D721Med (cell line): ENCODE measurements around the gene SORBS1.

ENCODE experiments used
- DNase-seq: peaks from one replicate; pipeline ENCODE4 v3.0.0; 2011; ENCODE audit warnings: low spot score; ENCODE audit not compliant: insufficient read length
- FAIRE-seq: peaks from 2 replicates; lab custom pipeline; 2011; peaks lifted over from hg19 to GRCh38; lab: Jason Lieb, UNC
- CTCF ChIP-seq: IDR thresholded peaks from 2 replicates; pipeline ENCODE4 v1.5.1; 2012; ENCODE audit warnings: mild to moderate bottlenecking, control low read depth; ENCODE audit not compliant: insufficient read depth; ENCODE audit errors: missing control alignments

Gene SORBS1

DNA sequence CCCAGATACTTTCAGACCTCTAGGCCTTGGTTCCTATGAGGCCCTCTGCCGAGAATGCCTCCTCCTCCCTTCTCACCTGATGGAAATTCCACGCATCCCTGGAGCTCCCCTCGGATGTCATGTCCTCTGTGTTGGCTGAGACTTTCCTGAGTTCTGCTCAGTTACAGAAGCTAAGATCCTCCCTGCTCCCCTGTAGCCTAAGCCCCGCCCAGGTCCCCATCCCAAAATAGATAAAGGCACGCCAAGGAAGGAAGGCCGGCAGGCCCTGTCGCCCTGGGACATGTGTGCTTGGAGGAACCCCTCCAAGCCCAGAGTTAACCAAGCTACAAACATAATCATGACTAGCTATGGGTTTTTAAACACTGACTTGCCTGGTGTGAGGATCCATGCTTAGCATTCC is 123.5 kb downstream of the SORBS1 start:
- FAIRE-seq (no peak), DNase-seq (no peak)
- no peak for TF ChIP-seq CTCF

DNA sequence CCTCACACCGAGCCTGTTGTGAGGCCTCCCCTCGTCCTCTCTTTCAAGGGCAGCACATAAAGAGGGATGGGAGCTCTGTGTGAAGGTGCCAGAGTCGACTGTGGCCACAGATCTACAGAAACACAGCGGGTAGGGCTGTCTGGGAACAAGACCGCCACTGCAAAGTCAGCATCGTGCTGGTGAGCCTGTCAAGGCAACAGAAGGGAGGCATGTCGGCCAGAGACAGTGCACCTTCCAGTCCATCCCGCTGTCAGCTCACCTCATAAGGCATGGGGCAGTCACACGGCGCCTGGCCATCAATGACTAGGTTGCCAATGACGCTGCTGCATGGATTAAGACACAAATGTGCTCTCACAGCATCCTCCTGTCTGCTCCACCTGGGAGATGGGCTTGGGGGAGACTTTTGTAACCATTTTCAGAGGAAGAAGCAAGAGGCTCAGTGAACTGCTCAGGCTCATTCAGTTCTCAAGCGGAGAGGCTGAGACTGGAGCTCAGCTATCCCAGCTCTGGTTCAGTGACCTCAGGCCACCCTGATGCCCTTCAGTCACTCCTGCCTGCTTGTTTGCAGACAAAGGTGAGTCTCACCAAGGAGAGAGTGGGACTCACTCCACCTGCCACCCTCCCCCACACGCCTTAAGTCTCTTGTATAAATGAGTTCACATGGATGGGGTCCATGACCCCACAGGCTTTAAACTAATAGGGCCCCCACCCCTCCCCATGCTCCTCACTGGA is 125.5 kb downstream of the SORBS1 start:
- DNase-seq (no peak), FAIRE-seq (no peak)
- no peak for TF ChIP-seq CTCF

GRCh38 chr10:95434583-95434982 is 126.6 kb downstream of the SORBS1 start:
- no peak for TF ChIP-seq CTCF
- FAIRE-seq (no peak), DNase-seq (no peak)

DNA sequence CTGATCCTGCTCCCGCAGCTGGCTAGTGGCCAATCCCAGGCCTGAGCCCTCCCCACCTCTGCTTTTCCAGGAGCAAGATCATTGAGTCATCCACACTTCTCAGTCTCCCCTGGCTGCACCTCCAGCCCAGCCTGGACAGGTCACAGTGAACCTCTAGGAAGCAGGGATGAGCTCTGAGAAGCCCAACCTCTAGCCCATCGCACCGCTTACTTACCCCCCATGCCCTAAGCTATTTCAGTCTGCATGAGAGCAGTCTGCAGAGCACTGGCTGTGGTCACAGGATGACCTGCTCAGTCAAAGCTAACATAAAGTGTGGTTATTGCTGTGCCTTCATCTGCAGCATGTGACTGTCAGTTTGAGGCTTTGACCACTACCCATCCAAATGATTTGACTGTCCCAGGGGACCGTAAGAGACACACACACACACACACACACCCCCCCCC is 129.2 kb downstream of the SORBS1 start:
- DNase-seq (no peak), FAIRE-seq (no peak)
- no peak for TF ChIP-seq CTCF

DNA sequence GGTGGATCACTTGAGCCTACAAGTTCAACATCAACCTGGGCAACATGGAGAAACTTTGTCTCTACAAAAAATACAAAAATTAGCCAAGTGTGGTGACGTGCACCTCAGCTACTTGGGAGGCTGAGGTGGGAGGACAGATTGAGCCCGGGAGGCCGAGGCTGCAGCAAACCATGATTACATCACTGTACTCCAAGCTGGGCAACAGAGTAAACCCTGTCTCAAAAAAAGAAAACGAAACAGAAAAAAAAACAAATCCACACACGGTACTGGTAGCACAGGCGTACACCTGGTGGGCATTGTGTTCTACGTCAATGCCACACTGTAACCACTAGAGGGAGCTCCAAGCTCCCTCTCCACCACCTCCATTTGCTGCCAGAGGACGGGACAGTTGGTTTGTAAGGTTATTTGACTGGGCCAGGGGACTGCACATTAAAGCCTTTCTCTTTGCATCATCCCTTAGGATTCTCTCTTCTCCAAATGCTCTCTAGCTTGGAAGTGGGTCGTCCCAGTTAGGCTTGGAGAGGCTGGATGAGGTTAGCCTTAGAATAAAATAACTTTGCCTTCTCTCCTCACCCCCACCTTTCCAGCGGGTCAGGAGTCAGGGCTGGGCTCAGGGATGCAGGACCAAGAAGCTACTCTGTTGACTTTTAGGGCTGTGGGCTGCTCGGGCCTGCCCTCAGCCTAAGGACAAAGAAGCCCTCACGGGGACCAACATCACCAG is 130.8 kb downstream of the SORBS1 start:
- peak; percentile 88 for TF ChIP-seq CTCF
- DNase-seq (peak; percentile 50), FAIRE-seq (no peak)

GRCh38 chr10:95429639-95430038 is 131.5 kb downstream of the SORBS1 start:
- FAIRE-seq: no peak
- peak; percentile 1 for TF ChIP-seq CTCF
- DNase-seq: no peak

DNA sequence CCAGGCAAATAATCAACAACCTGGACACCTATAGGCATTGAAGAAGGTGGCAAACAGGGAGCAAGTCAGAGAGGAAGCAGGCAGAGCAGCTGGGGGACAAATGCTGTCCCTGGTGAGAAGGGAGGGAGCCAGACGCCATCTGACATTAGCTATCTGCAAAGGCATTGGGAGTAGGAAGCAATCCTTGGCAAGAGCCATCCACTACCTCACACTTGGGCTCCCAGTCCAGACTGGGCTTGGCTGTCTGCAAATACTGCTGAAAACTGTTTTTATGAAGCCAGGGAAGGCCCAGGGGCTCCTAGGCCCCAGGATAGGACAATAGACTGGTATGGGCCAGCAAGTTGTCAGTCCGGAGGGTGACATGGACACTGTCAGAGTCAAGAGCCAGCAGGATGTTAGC is 132.5 kb downstream of the SORBS1 start:
- TF ChIP-seq CTCF: no peak
- no peak for DNase-seq
- FAIRE-seq: no peak
